Measurements from ENCODE around the gene FZD4. TPM values are rescaled to one million over a fixed set of nuclear protein-coding genes. Genes with fewer than 3 reads are reported as not detected.

The FZD4 gene
- total RNA-seq, 5 donors from 2014 or later (not counting 1 experiment from before 2014, with no cell fraction given) = 0.13 to 0.35 (median 0.20) TPM; not detected in 2

- Mint-ChIP-seq H3K27ac (no peak overlapping the region), H3K4me3 (no peak overlapping the region), H3K27me3 (peaks cover 0 to 4% of the 10 kb centered on the region in 2 donors), H3K9me3 (no peaks in the 10 kb centered on the region), H3K4me1 (no peaks in the 10 kb centered on the region), H3K36me3 (no peaks in the 10 kb centered on the region)
- POLR2A ChIA-PET = no interaction called here
- Histone ChIP-seq H3K27me3 (replicated peaks in 1 of 2; ENCODE audit: control insufficient read depth in 2 of 2, extremely low read depth in 1 of 2, insufficient read depth in 2 of 2, low read length in 1 of 2) (no peaks in the 10 kb centered on the region), H3K36me3 (ENCODE audit: control insufficient read depth in 2 of 2, extremely low read depth in 1 of 2, insufficient read depth in 1 of 2, low read length in 1 of 2) (no peaks in the 10 kb centered on the region), H3K4me3 (ENCODE audit: control insufficient read depth in 1 of 2, extremely low read depth in 1 of 2, low read length in 1 of 2) (no peak overlapping the region), H3K4me1 (ENCODE audit: control insufficient read depth in 1 of 2, extremely low read depth in 1 of 2, insufficient read depth in 2 of 2, low read length in 2 of 2) (no peaks in the 10 kb centered on the region), H3K9me3 (no peaks in the 10 kb centered on the region), H3K27ac (ENCODE audit: low read length) (no peak overlapping the region)
- DNase-seq = no peak
- WGBS (ENCODE audit: insufficient coverage) = 50% methylated on average over 1 of the region's 3 CpGs
- ATAC-seq (replicated peaks in 1 of 4) = no peak
- CTCF ChIA-PET = interaction anchor here in 1 of 2 donors (1.7 kb wide), 1 partner anchor 13 kb away, joined by 4 read pairs; no protein-coding TSS in a partner anchor
Measured at GRCh38 chr11:86926975-86927374, 28.2 kb downstream of the FZD4 start.

GRCh38 chr11:86923999-86924766 is 31.0 kb downstream of the FZD4 start:
- H3K4me3 Mint-ChIP-seq = no peak overlapping the region
- DNase-seq = no peak
- no peaks in the 10 kb centered on the region for H3K36me3 ChIP-seq (ENCODE audit: control insufficient read depth in 2 of 2, extremely low read depth in 1 of 2, insufficient read depth in 1 of 2, low read length in 1 of 2)
- no peak overlapping the region for H3K27ac ChIP-seq (ENCODE audit: low read length)
- no peak overlapping the region for H3K27ac Mint-ChIP-seq
- H3K36me3 Mint-ChIP-seq = no peaks in the 10 kb centered on the region
- no peaks in the 10 kb centered on the region for H3K9me3 ChIP-seq
- H3K4me1 ChIP-seq (ENCODE audit: control insufficient read depth in 1 of 2, extremely low read depth in 1 of 2, insufficient read depth in 2 of 2, low read length in 2 of 2) = no peaks in the 10 kb centered on the region
- ChIA-PET CTCF (interaction anchor here in 1 of 2 donors (0.9 kb wide), 1 partner anchor 15 kb away, joined by 3 read pairs; no protein-coding TSS in a partner anchor), POLR2A (no interaction called here)
- peaks cover 0 to 4% of the 10 kb centered on the region in 2 donors for H3K27me3 Mint-ChIP-seq
- H3K4me1 Mint-ChIP-seq = no peaks in the 10 kb centered on the region
- 97% methylated on average over 3 of the region's 6 CpGs for WGBS (ENCODE audit: insufficient coverage)
- no peaks in the 10 kb centered on the region for H3K9me3 Mint-ChIP-seq
- ATAC-seq (replicated peaks in 1 of 4) = no peak
- no peaks in the 10 kb centered on the region for H3K27me3 ChIP-seq (replicated peaks in 1 of 2; ENCODE audit: control insufficient read depth in 2 of 2, extremely low read depth in 1 of 2, insufficient read depth in 2 of 2, low read length in 1 of 2)
- no peak overlapping the region for H3K4me3 ChIP-seq (ENCODE audit: control insufficient read depth in 1 of 2, extremely low read depth in 1 of 2, low read length in 1 of 2)

- no peak overlapping the region for H3K4me3 Mint-ChIP-seq
- POLR2A ChIA-PET = no interaction called here
- H3K4me1 Mint-ChIP-seq = peaks cover 0 to under 1% (median 0%) of the 10 kb centered on the region in 3 donors
- no peak overlapping the region for H3K27ac Mint-ChIP-seq
- no peaks in the 10 kb centered on the region for H3K36me3 Mint-ChIP-seq
- DNase-seq (no peak), ATAC-seq (replicated peaks in 1 of 4) (no peak)
- peaks cover 0 to 4% of the 10 kb centered on the region in 2 donors for H3K27me3 Mint-ChIP-seq
- no peak overlapping the region for H3K4me3 ChIP-seq (ENCODE audit: control insufficient read depth in 1 of 2, extremely low read depth in 1 of 2, low read length in 1 of 2)
- H3K4me1 ChIP-seq (ENCODE audit: control insufficient read depth in 1 of 2, extremely low read depth in 1 of 2, insufficient read depth in 2 of 2, low read length in 2 of 2) = peaks cover 0 to 2% of the 10 kb centered on the region in 2 experiments
- CTCF ChIA-PET = interaction anchor here in 1 of 2 donors (0.6 kb wide), 1 partner anchor 1236 kb away, joined by 3 read pairs; no protein-coding TSS in a partner anchor
- no peaks in the 10 kb centered on the region for H3K9me3 ChIP-seq
- no CpG with 5 or more reads among the region's 1 CpG for WGBS (ENCODE audit: insufficient coverage)
- no peaks in the 10 kb centered on the region for H3K9me3 Mint-ChIP-seq
- no peaks in the 10 kb centered on the region for H3K36me3 ChIP-seq (ENCODE audit: control insufficient read depth in 2 of 2, extremely low read depth in 1 of 2, insufficient read depth in 1 of 2, low read length in 1 of 2)
- H3K27me3 ChIP-seq (replicated peaks in 1 of 2; ENCODE audit: control insufficient read depth in 2 of 2, extremely low read depth in 1 of 2, insufficient read depth in 2 of 2, low read length in 1 of 2) = no peaks in the 10 kb centered on the region
- H3K27ac ChIP-seq (ENCODE audit: low read length) = no peak overlapping the region
Measured at GRCh38 chr11:86922225-86922624, 33.0 kb downstream of the FZD4 start.

GRCh38 chr11:86919557-86920210 is 35.5 kb downstream of the FZD4 start:
- H3K27ac Mint-ChIP-seq = no peak overlapping the region
- WGBS (ENCODE audit: insufficient coverage) = 75% methylated on average over 4 of the region's 7 CpGs
- Histone ChIP-seq H3K4me1 (ENCODE audit: control insufficient read depth in 1 of 2, extremely low read depth in 1 of 2, insufficient read depth in 2 of 2, low read length in 2 of 2) (peaks cover 2 to 4% of the 10 kb centered on the region in 2 experiments), H3K4me3 (ENCODE audit: control insufficient read depth in 1 of 2, extremely low read depth in 1 of 2, low read length in 1 of 2) (no peak overlapping the region), H3K27me3 (replicated peaks in 1 of 2; ENCODE audit: control insufficient read depth in 2 of 2, extremely low read depth in 1 of 2, insufficient read depth in 2 of 2, low read length in 1 of 2) (no peaks in the 10 kb centered on the region), H3K27ac (ENCODE audit: low read length) (no peak overlapping the region), H3K36me3 (ENCODE audit: control insufficient read depth in 2 of 2, extremely low read depth in 1 of 2, insufficient read depth in 1 of 2, low read length in 1 of 2) (no peaks in the 10 kb centered on the region), H3K9me3 (no peaks in the 10 kb centered on the region)
- ATAC-seq (replicated peaks in 1 of 4) = no peak
- ChIA-PET CTCF (interaction anchor here in 1 of 2 donors (1.1 kb wide), 1 partner anchor 11 kb away, joined by 3 read pairs; no protein-coding TSS in a partner anchor), POLR2A (no interaction called here)
- no peak overlapping the region for H3K4me3 Mint-ChIP-seq
- no peaks in the 10 kb centered on the region for H3K9me3 Mint-ChIP-seq
- peak in 1 of 35 experiments; percentile 37 for DNase-seq
- no peaks in the 10 kb centered on the region for H3K36me3 Mint-ChIP-seq
- peaks cover 0 to 4% of the 10 kb centered on the region in 2 donors for H3K27me3 Mint-ChIP-seq
- H3K4me1 Mint-ChIP-seq = peaks cover 0 to 9% (median 4%) of the 10 kb centered on the region in 3 donors

- H3K27ac ChIP-seq (ENCODE audit: low read length) = no peak overlapping the region
Measured at GRCh38 chr11:86918973-86919372, 36.2 kb downstream of the FZD4 start.

GRCh38 chr11:86918496-86918895 is 36.7 kb downstream of the FZD4 start:
- H3K27me3 Mint-ChIP-seq = no peaks in the 10 kb centered on the region
- Histone ChIP-seq H3K36me3 (ENCODE audit: control insufficient read depth in 2 of 2, extremely low read depth in 1 of 2, insufficient read depth in 1 of 2, low read length in 1 of 2) (no peaks in the 10 kb centered on the region), H3K4me3 (ENCODE audit: control insufficient read depth in 1 of 2, extremely low read depth in 1 of 2, low read length in 1 of 2) (no peak overlapping the region), H3K9me3 (no peaks in the 10 kb centered on the region), H3K4me1 (ENCODE audit: control insufficient read depth in 1 of 2, extremely low read depth in 1 of 2, insufficient read depth in 2 of 2, low read length in 2 of 2) (peaks cover 2 to 4% of the 10 kb centered on the region in 2 experiments), H3K27me3 (replicated peaks in 1 of 2; ENCODE audit: control insufficient read depth in 2 of 2, extremely low read depth in 1 of 2, insufficient read depth in 2 of 2, low read length in 1 of 2) (no peaks in the 10 kb centered on the region), H3K27ac (ENCODE audit: low read length) (no peak overlapping the region)
- no peak for DNase-seq
- POLR2A ChIA-PET = no interaction called here
- WGBS (ENCODE audit: insufficient coverage) = no CpG with 5 or more reads among the region's 2 CpGs
- CTCF ChIA-PET = interaction anchor here in 1 of 2 donors (1.6 kb wide), 1 partner anchor 48 kb away, joined by 4 read pairs; no protein-coding TSS in a partner anchor
- H3K9me3 Mint-ChIP-seq = no peaks in the 10 kb centered on the region
- no peak for ATAC-seq (replicated peaks in 1 of 4)
- H3K27ac Mint-ChIP-seq = no peak overlapping the region
- peaks cover 0 to 9% (median 4%) of the 10 kb centered on the region in 3 donors for H3K4me1 Mint-ChIP-seq
- H3K36me3 Mint-ChIP-seq = no peaks in the 10 kb centered on the region
- no peak overlapping the region for H3K4me3 Mint-ChIP-seq

More at GRCh38 chr11:86918973-86919372, 36.2 kb downstream of the FZD4 start:
- Mint-ChIP-seq H3K27me3 (peaks cover 0 to 3% of the 10 kb centered on the region in 2 donors), H3K36me3 (no peaks in the 10 kb centered on the region), H3K27ac (no peak overlapping the region), H3K4me3 (no peak overlapping the region), H3K4me1 (peaks cover 0 to 9% (median 4%) of the 10 kb centered on the region in 3 donors), H3K9me3 (no peaks in the 10 kb centered on the region)
- 79% methylated on average over 4 of the region's 7 CpGs for whole genome bisulfite sequencing (ENCODE audit: insufficient coverage)
- peaks cover 2 to 4% of the 10 kb centered on the region in 2 experiments for H3K4me1 ChIP-seq (ENCODE audit: control insufficient read depth in 1 of 2, extremely low read depth in 1 of 2, insufficient read depth in 2 of 2, low read length in 2 of 2)
- H3K27me3 ChIP-seq (replicated peaks in 1 of 2; ENCODE audit: control insufficient read depth in 2 of 2, extremely low read depth in 1 of 2, insufficient read depth in 2 of 2, low read length in 1 of 2) = no peaks in the 10 kb centered on the region
- no peaks in the 10 kb centered on the region for H3K9me3 ChIP-seq
- no peak for ATAC-seq (replicated peaks in 1 of 4)
- ChIA-PET CTCF (interaction anchor here in 1 of 2 donors (1.6 kb wide), 1 partner anchor 48 kb away, joined by 4 read pairs; no protein-coding TSS in a partner anchor), POLR2A (no interaction called here)
- no peak for DNase-seq
- no peak overlapping the region for H3K4me3 ChIP-seq (ENCODE audit: control insufficient read depth in 1 of 2, extremely low read depth in 1 of 2, low read length in 1 of 2)
- H3K36me3 ChIP-seq (ENCODE audit: control insufficient read depth in 2 of 2, extremely low read depth in 1 of 2, insufficient read depth in 1 of 2, low read length in 1 of 2) = no peaks in the 10 kb centered on the region

Measured in T-cell (primary cell).